ENCODE results near the gene HOMER3.
"Not testable (repeated sequence)": the region's sequence is repeated elsewhere in the genome, so short reads cannot be mapped to it uniquely, and the experiment has no call there.

Gene HOMER3

GRCh38 chr19:18952364-18953003 is 11.5 kb upstream of the HOMER3 start:
- not testable (repeated sequence) for DNase-seq

GRCh38 chr19:18951721-18952281 is 10.8 kb upstream of the HOMER3 start:
- no peak for DNase-seq

DNA sequence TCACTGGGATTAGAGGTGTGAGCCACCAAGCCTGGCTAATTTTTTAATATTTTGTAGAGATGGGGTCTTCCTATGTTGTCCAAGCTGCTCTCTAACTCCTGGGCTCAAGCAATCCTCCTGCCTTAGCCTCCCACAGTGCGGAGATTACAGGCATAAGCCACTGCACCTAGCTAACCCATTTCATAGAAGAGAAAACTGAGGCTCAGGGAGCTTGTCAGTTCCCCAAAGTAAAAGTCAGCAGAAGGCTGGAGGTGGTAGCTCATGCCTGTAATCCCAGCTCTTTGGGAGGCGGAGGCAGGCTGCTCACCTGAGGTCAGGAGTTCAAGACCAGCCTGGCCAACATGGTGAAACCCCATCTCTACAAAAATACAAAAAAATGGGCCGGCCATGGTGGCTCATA is 8.8 kb upstream of the HOMER3 start:
- no peak for DNase-seq

DNA sequence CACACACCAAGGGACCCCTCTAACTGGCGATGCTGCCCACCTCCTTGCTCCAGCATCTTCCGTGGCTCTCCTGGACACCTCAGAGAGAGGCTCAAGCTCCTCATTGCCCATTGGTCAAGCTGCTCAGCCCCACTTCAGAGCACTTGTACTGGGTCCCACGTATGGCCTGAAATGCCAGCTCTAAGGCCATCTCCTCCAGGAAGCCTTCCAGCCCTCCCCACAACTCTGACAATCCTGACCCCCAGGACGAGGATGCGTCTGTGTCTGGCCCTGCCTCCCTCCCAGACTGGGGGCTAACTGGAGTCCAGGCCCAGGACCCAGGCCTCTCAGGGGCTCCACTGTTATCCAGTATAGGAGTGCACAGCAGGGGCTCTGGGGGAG is 7.9 kb upstream of the HOMER3 start:
- DNase-seq: no peak

DNA sequence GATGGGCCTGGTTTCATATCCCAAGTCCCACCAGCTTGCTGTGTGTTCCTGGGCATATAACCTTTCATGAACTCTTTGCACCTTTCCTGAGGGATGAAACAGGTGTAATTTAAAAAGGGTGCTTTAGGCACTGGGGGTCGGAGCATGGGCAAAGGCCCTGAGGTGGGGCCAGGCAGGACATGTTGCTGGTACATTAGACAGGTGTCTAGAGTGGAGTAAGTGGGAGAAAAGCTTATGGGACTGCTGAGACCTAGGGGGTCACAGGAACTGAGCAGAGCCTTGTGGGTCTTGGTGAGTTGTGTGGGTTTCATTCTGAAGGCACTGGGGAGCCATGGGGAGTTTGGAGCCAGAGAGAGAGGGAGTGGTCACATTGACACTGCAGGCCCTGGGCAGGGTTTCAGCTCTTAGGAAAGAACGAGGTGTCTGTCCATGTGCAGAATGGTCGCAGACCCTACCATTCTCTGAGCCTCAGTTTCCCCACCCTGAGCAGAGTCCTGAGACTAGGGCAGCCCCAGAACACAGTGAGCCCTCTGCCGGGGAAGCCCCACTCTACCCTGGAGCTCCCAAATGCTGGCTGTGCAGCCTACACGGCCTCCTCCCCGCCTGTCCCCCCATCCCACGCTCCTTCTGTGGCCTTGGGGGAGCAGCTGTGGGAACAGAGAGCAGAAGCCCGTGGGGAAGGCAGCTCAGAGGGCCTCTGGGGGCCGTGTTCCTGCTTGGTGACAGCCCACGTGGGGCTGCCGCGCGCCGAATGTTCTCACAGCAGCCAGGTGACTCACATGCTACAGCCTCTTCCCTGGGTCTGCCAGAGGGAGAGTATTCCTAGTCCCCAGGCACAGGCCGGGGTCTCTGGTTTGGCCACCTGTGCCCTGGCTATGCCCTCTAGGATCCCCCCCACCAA is 7.3 kb upstream of the HOMER3 start:
- no peak for DNase-seq

DNA sequence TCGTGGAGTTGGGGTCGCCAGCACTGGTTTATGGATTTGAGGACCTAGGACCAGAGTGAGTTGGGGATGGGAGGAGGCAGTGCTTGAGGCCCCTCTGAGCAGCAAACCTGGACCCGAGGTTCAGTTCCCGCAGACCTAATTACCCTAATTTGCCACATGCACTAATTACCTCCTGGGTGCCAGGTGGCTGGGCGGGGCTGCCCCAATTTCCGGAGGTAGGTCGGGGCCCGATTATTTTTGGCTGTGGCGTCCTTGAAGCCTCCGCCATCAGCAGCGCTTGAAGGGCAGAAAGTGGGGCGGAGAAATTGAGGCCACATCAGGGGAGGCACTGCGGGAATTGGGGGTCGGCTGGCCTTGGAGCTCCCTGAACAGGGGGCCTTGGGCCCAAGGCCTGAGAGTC is 5.9 kb upstream of the HOMER3 start:
- no peak for DNase-seq

- DNase-seq: no peak
Observed at GRCh38 chr19:18946335-18946734, 5.3 kb upstream of the HOMER3 start.

DNA sequence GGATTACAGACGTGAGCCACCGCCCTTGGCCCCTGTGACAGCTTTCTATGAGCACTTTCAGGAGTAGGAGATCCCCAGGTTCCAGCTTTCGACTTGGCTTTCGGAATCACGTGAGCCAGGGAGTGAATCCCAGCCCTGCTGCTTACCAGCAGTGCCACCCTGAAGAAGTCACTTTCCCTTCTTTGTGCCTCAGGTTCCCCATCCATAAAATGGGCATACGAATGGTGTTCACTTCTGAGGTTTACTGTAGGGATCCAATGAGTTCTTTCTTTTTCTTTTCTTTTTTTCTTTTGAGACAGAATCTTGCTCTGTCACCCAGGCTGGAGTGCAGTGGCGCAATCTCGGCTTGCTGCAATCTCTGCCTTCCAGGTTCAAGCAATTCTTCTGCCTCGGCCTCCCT is 4.3 kb upstream of the HOMER3 start:
- DNase-seq: no peak

- no peak for DNase-seq
Observed at GRCh38 chr19:18943465-18943864, 2.4 kb upstream of the HOMER3 start.

DNA sequence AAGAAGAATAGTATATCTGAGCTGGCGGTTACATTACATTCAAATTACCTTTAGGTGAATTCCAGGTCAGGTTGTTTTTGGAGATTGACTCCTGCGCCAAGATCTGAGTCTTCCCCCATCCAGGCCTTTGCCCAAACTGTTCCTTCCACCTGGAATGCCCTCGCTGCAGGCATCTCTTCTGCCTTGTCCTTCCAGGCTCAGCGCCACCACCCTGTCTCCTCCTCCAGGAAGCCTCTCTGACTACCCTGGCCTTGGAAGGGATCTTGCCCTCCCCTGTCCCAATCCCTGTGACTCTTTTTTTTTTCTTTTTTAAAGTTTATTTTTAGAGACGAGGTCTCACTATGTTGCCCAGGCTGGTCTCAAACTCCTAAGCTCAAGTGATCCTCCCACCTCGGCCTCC is 1.7 kb upstream of the HOMER3 start:
- no peak for DNase-seq

- no peak for DNase-seq
Observed at GRCh38 chr19:18941628-18942354, 774 bp upstream of the HOMER3 start.

- no peak for DNase-seq
Observed at GRCh38 chr19:18939922-18940768, 872 bp downstream of the HOMER3 start.

DNA sequence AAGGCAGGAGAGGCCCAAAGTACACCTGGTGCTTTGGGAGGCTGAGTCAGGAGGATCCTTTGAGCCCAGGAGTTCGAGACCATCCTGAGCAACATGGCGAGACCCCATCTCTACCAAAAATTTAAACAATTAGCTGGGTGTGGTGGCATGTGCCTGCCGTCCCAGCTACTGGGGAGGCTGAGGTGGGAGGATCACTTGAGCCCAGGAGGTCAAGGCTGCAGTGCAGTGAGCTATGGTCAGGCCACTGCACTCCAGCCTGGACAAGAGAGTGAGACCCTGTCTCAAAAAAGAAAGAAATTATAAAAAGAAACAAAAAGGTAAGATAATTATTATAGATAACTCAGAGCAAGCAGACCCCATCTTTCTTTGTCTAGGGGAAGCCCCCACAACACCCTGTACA is 1.9 kb downstream of the HOMER3 start:
- DNase-seq: no peak

DNA sequence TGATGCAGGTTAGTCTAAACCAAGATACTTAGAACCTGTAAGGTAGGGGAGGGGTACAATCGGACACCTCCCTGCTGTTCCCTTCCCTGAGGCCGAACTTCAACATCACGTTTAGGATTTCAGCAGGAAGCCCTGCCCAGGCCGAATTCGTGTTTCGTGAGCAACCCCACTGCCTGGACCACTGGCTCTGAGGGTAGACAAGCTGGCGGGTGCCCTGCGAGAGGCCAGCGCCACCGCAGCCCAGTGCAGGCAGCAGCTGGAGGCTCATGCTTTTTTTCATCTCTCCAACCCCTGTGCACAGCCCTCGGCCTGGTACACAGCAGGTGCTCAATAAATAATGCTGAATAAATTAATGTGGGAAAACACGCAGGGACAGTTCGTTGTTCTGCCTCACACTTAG is 7.7 kb downstream of the HOMER3 start:
- no peak for DNase-seq

DNA sequence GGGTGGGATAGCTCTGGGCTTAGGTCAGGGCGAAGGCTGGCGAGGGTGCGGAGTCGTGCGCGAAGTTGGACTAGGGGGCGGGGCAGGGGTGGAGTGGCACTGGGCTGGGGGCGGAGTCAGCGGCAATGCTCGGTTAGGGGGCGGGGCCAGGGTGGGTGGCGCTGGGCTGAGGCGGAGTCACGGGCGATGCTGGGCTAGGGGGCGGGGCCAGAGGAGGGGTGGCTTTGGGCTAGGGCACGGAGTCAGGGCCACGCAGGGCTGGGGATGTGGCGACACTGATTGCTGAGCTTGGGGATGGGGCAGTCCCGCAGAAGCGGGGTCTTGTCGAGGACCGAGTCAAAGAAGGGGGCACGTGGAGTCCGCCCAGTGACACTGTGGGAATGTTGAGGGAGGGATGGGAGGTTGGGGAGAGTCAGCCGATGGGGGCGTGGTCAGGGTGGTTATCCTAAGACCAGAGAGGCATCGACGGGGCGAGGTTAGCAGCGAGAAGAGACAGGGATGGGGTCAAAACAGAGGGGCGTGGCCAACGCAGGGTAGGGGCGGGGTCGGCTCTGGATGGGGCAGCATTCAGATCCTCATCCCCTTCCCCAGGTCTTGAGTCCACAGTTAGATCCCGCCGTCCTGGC is 8.7 kb downstream of the HOMER3 start:
- peak; percentile 94 for DNase-seq

DNA sequence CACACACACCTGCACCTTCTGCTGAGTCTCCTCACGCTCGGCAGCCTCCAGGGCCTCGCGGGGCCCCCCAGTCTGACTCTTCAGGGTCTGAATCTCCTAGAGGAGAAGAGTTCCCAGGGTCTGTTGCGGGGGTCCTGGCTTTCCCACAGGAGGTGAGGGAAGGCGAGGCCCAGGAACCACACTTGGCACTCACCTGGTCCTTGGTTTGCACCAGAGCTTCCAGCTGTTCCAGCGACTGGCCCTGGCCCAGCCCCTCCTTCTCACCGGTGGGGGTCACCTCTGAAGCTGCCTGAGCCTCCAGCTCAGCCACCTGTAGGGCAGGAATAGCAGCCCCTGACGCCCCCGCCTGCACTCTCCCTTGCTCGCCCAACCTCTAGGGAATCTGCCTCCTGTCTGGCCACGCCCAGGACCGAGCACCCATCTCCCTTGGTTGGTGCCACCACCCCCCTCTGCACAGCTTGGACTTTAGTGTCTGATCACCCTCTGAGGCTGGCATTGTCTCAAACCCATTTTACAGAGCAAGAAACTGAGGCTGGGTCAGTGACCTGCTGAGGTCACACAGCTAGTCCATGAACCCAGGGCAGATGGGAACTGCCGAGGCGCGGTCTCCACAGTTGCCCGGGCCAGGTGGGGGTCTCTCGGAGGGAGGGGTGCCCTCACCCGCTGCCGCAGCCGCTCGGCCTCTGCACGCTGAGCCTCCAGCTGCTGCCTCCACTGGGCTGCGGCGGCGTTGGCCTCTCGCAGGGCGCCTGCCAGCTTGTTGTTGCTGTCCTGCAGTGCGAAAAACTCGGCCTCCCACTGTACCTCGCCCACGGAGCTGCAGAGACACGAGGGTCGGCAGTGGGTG is 9.5 kb downstream of the HOMER3 start:
- DNase-seq: no peak

DNA sequence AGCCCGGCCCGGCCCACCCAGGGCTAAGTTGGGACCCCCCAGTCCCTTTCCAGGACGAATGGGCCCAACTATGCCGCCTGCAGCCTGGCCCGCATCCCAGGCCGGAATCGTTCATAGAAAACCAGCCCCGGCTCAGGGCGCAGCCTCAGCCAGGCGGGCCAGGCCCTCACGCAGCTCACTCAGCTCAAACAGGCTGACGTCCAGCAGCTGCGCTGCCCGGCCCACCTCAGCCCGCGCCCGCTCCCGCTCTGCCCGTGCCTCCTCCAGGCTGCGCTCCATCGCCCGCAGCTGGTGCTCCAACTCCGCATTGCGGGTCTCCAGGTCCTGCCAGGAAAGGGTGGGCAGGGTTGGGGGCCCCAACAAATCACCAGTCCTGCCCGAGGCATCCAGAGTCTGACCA is 11.7 kb downstream of the HOMER3 start:
- no peak for DNase-seq

- no peak for DNase-seq
Observed at GRCh38 chr19:18928018-18928805, 12.8 kb downstream of the HOMER3 start.

DNA sequence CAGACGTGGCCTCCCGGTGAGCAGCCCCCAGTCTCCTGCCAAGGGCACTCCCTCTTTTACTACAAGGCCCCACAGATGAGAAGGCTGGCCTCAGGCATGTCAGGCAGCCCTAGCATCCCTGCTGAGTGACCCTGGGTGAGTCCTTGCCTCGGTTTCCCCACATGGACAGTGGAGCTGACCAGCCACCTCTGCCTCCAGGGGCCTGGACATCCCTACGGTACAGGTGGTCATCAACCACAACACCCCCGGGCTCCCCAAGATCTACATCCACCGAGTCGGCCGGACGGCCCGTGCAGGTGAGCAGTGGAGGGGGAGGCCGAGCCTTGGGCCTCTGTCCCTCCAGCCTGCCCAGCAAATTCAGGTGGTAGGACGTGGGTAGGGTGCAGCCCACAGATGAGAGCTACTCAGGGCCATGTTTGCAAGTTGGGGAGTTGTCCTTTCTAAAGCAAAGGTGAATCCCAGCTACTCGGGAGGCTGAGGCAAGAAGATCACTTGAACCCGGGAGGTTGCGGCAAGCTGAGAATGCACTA is 16.3 kb downstream of the HOMER3 start:
- no peak for DNase-seq
